Tibial nerve (tissue), 4 donors: ENCODE results near the gene UNC93A.

ENCODE experiments used
- EP300 ChIP-seq, 2 donors: sonication (generic); formaldehyde crosslinking; IDR thresholded peaks; one replicate each; pipeline ENCODE4 v1.6.1; 2017; ENCODE audit warnings: antibody characterized with exemption in 2 of 2, mild to moderate bottlenecking in 1 of 2
- POLR2A ChIP-seq, 2 donors: fragments of 450-650 bp; IDR thresholded peaks; one replicate each; pipeline ENCODE4 v1.6.1; 2017; ENCODE audit warnings: antibody characterized with exemption in 2 of 2, mild to moderate bottlenecking in 2 of 2, moderate library complexity in 2 of 2
- TF ChIP-seq, protein P1 (sequence below), 5 experiments: fragments of 200-600 bp in 3 of 5; fragments of 450-650 bp in 2 of 5; sonication (generic) in 3 of 5; IDR thresholded peaks; one replicate each; pipeline ENCODE4 v1.5.1; 2016 to 2019; ENCODE audit warnings: antibody characterized with exemption in 5 of 5, mild to moderate bottlenecking in 3 of 5, moderate library complexity in 2 of 5

- TF ChIP-seq POLR2A (IDR thresholded peaks at IDR 0.05) (no peak), EP300 (IDR thresholded peaks at IDR 0.05) (no peak)
- TF ChIP-seq, protein P1, sequence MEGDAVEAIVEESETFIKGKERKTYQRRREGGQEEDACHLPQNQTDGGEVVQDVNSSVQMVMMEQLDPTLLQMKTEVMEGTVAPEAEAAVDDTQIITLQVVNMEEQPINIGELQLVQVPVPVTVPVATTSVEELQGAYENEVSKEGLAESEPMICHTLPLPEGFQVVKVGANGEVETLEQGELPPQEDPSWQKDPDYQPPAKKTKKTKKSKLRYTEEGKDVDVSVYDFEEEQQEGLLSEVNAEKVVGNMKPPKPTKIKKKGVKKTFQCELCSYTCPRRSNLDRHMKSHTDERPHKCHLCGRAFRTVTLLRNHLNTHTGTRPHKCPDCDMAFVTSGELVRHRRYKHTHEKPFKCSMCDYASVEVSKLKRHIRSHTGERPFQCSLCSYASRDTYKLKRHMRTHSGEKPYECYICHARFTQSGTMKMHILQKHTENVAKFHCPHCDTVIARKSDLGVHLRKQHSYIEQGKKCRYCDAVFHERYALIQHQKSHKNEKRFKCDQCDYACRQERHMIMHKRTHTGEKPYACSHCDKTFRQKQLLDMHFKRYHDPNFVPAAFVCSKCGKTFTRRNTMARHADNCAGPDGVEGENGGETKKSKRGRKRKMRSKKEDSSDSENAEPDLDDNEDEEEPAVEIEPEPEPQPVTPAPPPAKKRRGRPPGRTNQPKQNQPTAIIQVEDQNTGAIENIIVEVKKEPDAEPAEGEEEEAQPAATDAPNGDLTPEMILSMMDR (IDR thresholded peaks at IDR 0.05) = no peak
These were observed 11.7 kb downstream of the UNC93A start for GRCh38 chr6:167302796-167303195.
